Neural progenitor cell (in vitro differentiated cells): ENCODE data around the gene ARMC9. TPM values are rescaled to one million over a fixed set of nuclear protein-coding genes. Genes with fewer than 3 reads are reported as not detected.
"Not testable (repeated sequence)": the region's sequence is repeated elsewhere in the genome, so short reads cannot be mapped to it uniquely, and the experiment has no call there.

ENCODE experiments used
- DNase-seq: peaks from one replicate; pipeline ENCODE4 v3.0.0-alpha.2; 2016; ENCODE audit warnings: low spot score
- H2AFZ ChIP-seq: fragments of 200-600 bp; sonication (generic); replicated peaks from 2 replicates; pipeline ENCODE4 v1.6.1; 2016; ENCODE audit warnings: antibody characterized with exemption
- H3F3A ChIP-seq: fragments of 200-600 bp; sonication (generic); 2 replicates; pipeline ENCODE4 v1.6.1; 2016; ENCODE audit warnings: antibody characterized with exemption, low read depth
- H3K27ac ChIP-seq: fragments of 200-600 bp; sonication (generic); 2 replicates; pipeline ENCODE4 v1.5.1; 2016; ENCODE audit warnings: mild to moderate bottlenecking
- H3K27me3 ChIP-seq: fragments of 200-600 bp; sonication (generic); 2 replicates; pipeline ENCODE4 v1.6.1; 2016; ENCODE audit warnings: mild to moderate bottlenecking, moderate library complexity
- H3K36me3 ChIP-seq: fragments of 200-600 bp; sonication (generic); 2 replicates; pipeline ENCODE4 v1.5.1; 2016
- H3K4me1 ChIP-seq: fragments of 200-600 bp; sonication (generic); 2 replicates; pipeline ENCODE4 v1.6.1; 2016; ENCODE audit warnings: mixed run types
- H3K4me2 ChIP-seq: fragments of 200-600 bp; sonication (generic); 2 replicates; pipeline ENCODE4 v1.6.1; 2016
- H3K4me3 ChIP-seq: fragments of 200-600 bp; sonication (generic); 2 replicates; pipeline ENCODE4 v1.5.1; 2016
- H3K79me2 ChIP-seq: fragments of 200-600 bp; sonication (generic); 2 replicates; pipeline ENCODE4 v1.6.1; 2016; ENCODE audit warnings: low read depth
- H3K9ac ChIP-seq: fragments of 200-600 bp; sonication (generic); 2 replicates; pipeline ENCODE4 v1.6.1; 2016
- H3K9me3 ChIP-seq: fragments of 200-600 bp; sonication (generic); 2 replicates; pipeline ENCODE4 v1.5.1; 2016; ENCODE audit warnings: low read depth
- H4K20me1 ChIP-seq: fragments of 200-600 bp; sonication (generic); 2 replicates; pipeline ENCODE4 v1.6.1; 2016; ENCODE audit warnings: low read depth
- H3K27ac Mint-ChIP-seq: 3 replicates; pipeline ENCODE4 v1.8.0; 2021; ENCODE audit warnings: mixed read lengths
- H3K27me3 Mint-ChIP-seq: 2 replicates; pipeline ENCODE4 v1.8.0; 2022; ENCODE audit warnings: low read depth, mild to moderate bottlenecking, inconsistent platforms, moderate library complexity, mixed read lengths; ENCODE audit not compliant: insufficient read depth
- H3K36me3 Mint-ChIP-seq: 3 replicates; pipeline ENCODE4 v1.8.0; 2021; ENCODE audit warnings: mixed read lengths
- H3K4me1 Mint-ChIP-seq: 3 replicates; pipeline ENCODE4 v1.8.0; 2021; ENCODE audit warnings: mixed read lengths
- H3K4me3 Mint-ChIP-seq: 3 replicates; pipeline ENCODE4 v1.8.0; 2021; ENCODE audit warnings: mild to moderate bottlenecking, moderate library complexity, mixed read lengths
- H3K9me3 Mint-ChIP-seq: 3 replicates; pipeline ENCODE4 v1.8.0; 2020; ENCODE audit warnings: mixed read lengths
- CTCF ChIP-seq: fragments of 200-600 bp; sonication (generic); IDR thresholded peaks from 2 replicates; pipeline ENCODE4 v1.5.1; 2017; ENCODE audit warnings: antibody characterized with exemption, mild to moderate bottlenecking
- EZH2 ChIP-seq: fragments of 200-600 bp; sonication (generic); IDR thresholded peaks from 2 replicates; pipeline ENCODE4 v1.6.1; 2017; ENCODE audit warnings: antibody characterized with exemption, mild to moderate bottlenecking, moderate library complexity
- EZH2phosphoT487 ChIP-seq: fragments of 200-600 bp; sonication (generic); IDR thresholded peaks from 2 replicates; pipeline ENCODE4 v1.6.1; 2017; ENCODE audit warnings: antibody characterized with exemption
- total RNA-seq: library from RNA; depleted of rRNA; stranded (reverse); fragments of >200 nt; gene quantifications from 2 replicates; pipeline ENCODE4 v1.2.3, GENCODE V29; 2015; ENCODE audit warnings: low replicate concordance

ARMC9 gene
- total RNA-seq, 1 donor from 2014 or later: 45.8 TPM

GRCh38 chr2:231399853-231400680 lies 201.6 kb downstream of the ARMC9 start:
- H2AFZ ChIP-seq: no peak overlapping the region
- H3K27ac ChIP-seq: no peak overlapping the region
- H3K9me3 ChIP-seq: no peaks in the 10 kb centered on the region
- H3K9me3 Mint-ChIP-seq: no peaks in the 10 kb centered on the region
- H3K27ac Mint-ChIP-seq: no peak overlapping the region
- no peak for DNase-seq
- peaks cover 24% of the 10 kb centered on the region for H3K27me3 ChIP-seq
- H3F3A ChIP-seq: peaks cover 12% of the 10 kb centered on the region
- no peak overlapping the region for H3K9ac ChIP-seq
- H3K36me3 ChIP-seq: no peaks in the 10 kb centered on the region
- peaks cover 23% of the 10 kb centered on the region for H3K4me1 ChIP-seq
- TF ChIP-seq CTCF: no peak
- no peak for TF ChIP-seq EZH2phosphoT487
- no peak for TF ChIP-seq EZH2
- no peak overlapping the region for H3K4me2 ChIP-seq
- no peaks in the 10 kb centered on the region for H3K79me2 ChIP-seq
- no peaks in the 10 kb centered on the region for H3K36me3 Mint-ChIP-seq
- H4K20me1 ChIP-seq: no peaks in the 10 kb centered on the region
- H3K4me3 ChIP-seq: no peak overlapping the region
- peaks cover 25% of the 10 kb centered on the region for H3K27me3 Mint-ChIP-seq
- H3K4me3 Mint-ChIP-seq: no peak overlapping the region
- H3K4me1 Mint-ChIP-seq: peaks cover 19% of the 10 kb centered on the region

GRCh38 chr2:231400681-231401080 lies 202.2 kb downstream of the ARMC9 start:
- not testable (repeated sequence) for H3K9me3 Mint-ChIP-seq, H3K4me3 ChIP-seq, H3K9me3 ChIP-seq, H3K27ac ChIP-seq, H4K20me1 ChIP-seq, DNase-seq, H3K36me3 Mint-ChIP-seq, H2AFZ ChIP-seq, H3K36me3 ChIP-seq, H3K27ac Mint-ChIP-seq, H3K79me2 ChIP-seq, H3K9ac ChIP-seq, H3K4me3 Mint-ChIP-seq
- Histone ChIP-seq H3K4me1 (peaks cover 22% of the 10 kb centered on the region), H3F3A (peaks cover 11% of the 10 kb centered on the region), H3K4me2 (peak overlapping the region; percentile 25), H3K27me3 (peaks cover 18% of the 10 kb centered on the region)
- Mint-ChIP-seq H3K4me1 (peaks cover 18% of the 10 kb centered on the region), H3K27me3 (peaks cover 24% of the 10 kb centered on the region)
- peak; percentile 18 for TF ChIP-seq CTCF

GRCh38 chr2:231401101-231401500 lies 202.7 kb downstream of the ARMC9 start:
- H3K9me3 Mint-ChIP-seq, H3K9me3 ChIP-seq, H3K36me3 ChIP-seq, H3K36me3 Mint-ChIP-seq, H2AFZ ChIP-seq, H3K79me2 ChIP-seq, H3K4me3 Mint-ChIP-seq, H4K20me1 ChIP-seq, H3K27ac Mint-ChIP-seq, H3K4me3 ChIP-seq, H3K9ac ChIP-seq, H3K27ac ChIP-seq: not testable (repeated sequence)
- peaks cover 22% of the 10 kb centered on the region for H3K4me1 ChIP-seq
- H3K27me3 ChIP-seq: peaks cover 14% of the 10 kb centered on the region
- Mint-ChIP-seq H3K27me3 (peaks cover 24% of the 10 kb centered on the region), H3K4me1 (peaks cover 18% of the 10 kb centered on the region)
- DNase-seq: peak; percentile 69
- peaks cover 11% of the 10 kb centered on the region for H3F3A ChIP-seq
- H3K4me2 ChIP-seq: peak overlapping the region; percentile 25

- not testable (repeated sequence) for H2AFZ ChIP-seq, H3K79me2 ChIP-seq, H3K36me3 ChIP-seq, H3K9ac ChIP-seq, H4K20me1 ChIP-seq, H3K4me3 Mint-ChIP-seq, H3K9me3 ChIP-seq, H3K4me3 ChIP-seq, H3K4me2 ChIP-seq, H3K9me3 Mint-ChIP-seq, H3K27ac ChIP-seq, H3K27me3 ChIP-seq, DNase-seq, H3K27ac Mint-ChIP-seq, H3K36me3 Mint-ChIP-seq
- Mint-ChIP-seq H3K27me3 (peaks cover 12% of the 10 kb centered on the region), H3K4me1 (peaks cover 18% of the 10 kb centered on the region)
- H3F3A ChIP-seq: peaks cover 11% of the 10 kb centered on the region
- H3K4me1 ChIP-seq: peaks cover 22% of the 10 kb centered on the region
Measured at GRCh38 chr2:231403421-231404182, 205.2 kb downstream of the ARMC9 start.

- Mint-ChIP-seq H3K27me3 (peaks cover 11% of the 10 kb centered on the region), H3K4me1 (peaks cover 18% of the 10 kb centered on the region)
- not testable (repeated sequence) for H3K36me3 Mint-ChIP-seq, DNase-seq, H3K4me3 ChIP-seq, H2AFZ ChIP-seq, H4K20me1 ChIP-seq, H3K9me3 Mint-ChIP-seq, H3K4me3 Mint-ChIP-seq, H3K79me2 ChIP-seq, H3K9ac ChIP-seq, H3K27ac Mint-ChIP-seq, H3K9me3 ChIP-seq, H3K27ac ChIP-seq, H3K4me2 ChIP-seq, H3K36me3 ChIP-seq, H3K27me3 ChIP-seq
- peaks cover 22% of the 10 kb centered on the region for H3K4me1 ChIP-seq
- H3F3A ChIP-seq: peaks cover 11% of the 10 kb centered on the region
Measured at GRCh38 chr2:231404183-231404578, 205.8 kb downstream of the ARMC9 start.
